Loucy (cell line): ENCODE results near the gene PHC3.
"Not testable (repeated sequence)": the region's sequence is repeated elsewhere in the genome, so short reads cannot be mapped to it uniquely, and the experiment has no call there.

Experiments used
- H2AFZ ChIP-seq: fragments of 200-600 bp; sonication (generic); 2 replicates; pipeline ENCODE4 v1.6.0; 2016; ENCODE audit warnings: antibody characterized with exemption, mild to moderate bottlenecking, low read length, moderate library complexity
- H3F3A ChIP-seq: fragments of 200-600 bp; 2 replicates; pipeline ENCODE4 v1.6.0; 2016; ENCODE audit warnings: antibody characterized with exemption, low read depth, mild to moderate bottlenecking
- H3K27me3 ChIP-seq: fragments of 200-600 bp; sonication (generic); 2 replicates; pipeline ENCODE4 v1.6.1; 2014; ENCODE audit warnings: low read length, mild to moderate bottlenecking; ENCODE audit not compliant: insufficient read depth, poor library complexity, severe bottlenecking
- H3K36me3 ChIP-seq: fragments of 200-600 bp; sonication (generic); 2 replicates; pipeline ENCODE4 v1.6.1; 2016; ENCODE audit warnings: low read length; ENCODE audit not compliant: insufficient read depth
- H3K4me1 ChIP-seq: fragments of 200-600 bp; sonication (generic); 2 replicates; pipeline ENCODE4 v1.5.1; 2014; ENCODE audit warnings: low read length, mild to moderate bottlenecking; ENCODE audit not compliant: insufficient read depth, poor library complexity, severe bottlenecking
- H3K4me2 ChIP-seq: fragments of 200-600 bp; sonication (generic); 2 replicates; pipeline ENCODE4 v1.6.0; 2014; ENCODE audit warnings: antibody characterized with exemption, low read length, low read depth, mild to moderate bottlenecking; ENCODE audit not compliant: poor library complexity, severe bottlenecking
- H3K4me3 ChIP-seq: fragments of 200-600 bp; sonication (generic); 2 replicates; pipeline ENCODE4 v1.5.1; 2014; ENCODE audit warnings: low read length, mild to moderate bottlenecking, mixed read lengths; ENCODE audit not compliant: poor library complexity, severe bottlenecking
- H3K79me2 ChIP-seq: fragments of 200-600 bp; sonication (generic); 2 replicates; pipeline ENCODE4 v1.6.1; 2014; ENCODE audit warnings: low read length; ENCODE audit not compliant: insufficient read depth
- H3K9ac ChIP-seq: fragments of 200-600 bp; sonication (generic); 2 replicates; pipeline ENCODE4 v1.6.0; 2014; ENCODE audit warnings: mild to moderate bottlenecking, low read depth, low read length, moderate library complexity; ENCODE audit not compliant: poor library complexity, severe bottlenecking
- H3K9me2 ChIP-seq: fragments of 200-600 bp; sonication (generic); replicated peaks from 2 replicates; pipeline ENCODE4 v1.6.1; 2016; ENCODE audit warnings: low read depth, low read length, mixed read lengths
- H3K9me3 ChIP-seq: fragments of 200-600 bp; sonication (generic); 2 replicates; pipeline ENCODE4 v1.6.1; 2014; ENCODE audit warnings: mild to moderate bottlenecking, antibody characterized with exemption, low read length, low read depth; ENCODE audit not compliant: insufficient read depth
- H4K20me1 ChIP-seq: fragments of 200-600 bp; sonication (generic); 2 replicates; pipeline ENCODE4 v1.6.0; 2014; ENCODE audit warnings: antibody characterized with exemption, low read length, mild to moderate bottlenecking; ENCODE audit not compliant: insufficient read depth, poor library complexity, severe bottlenecking
- EZH2phosphoT487 ChIP-seq: fragments of 200-600 bp; IDR thresholded peaks from 2 replicates; pipeline ENCODE4 v1.6.1; 2018; ENCODE audit warnings: antibody characterized with exemption, mild to moderate bottlenecking, moderate library complexity, borderline replicate concordance
- TF ChIP-seq, protein P1 (sequence below): fragments of 200-600 bp; sonication (generic); conservative IDR thresholded peaks from 2 replicates; pipeline ENCODE4 v1.5.1; 2014; ENCODE audit warnings: mild to moderate bottlenecking, antibody characterized with exemption, low read length

The PHC3 gene

DNA sequence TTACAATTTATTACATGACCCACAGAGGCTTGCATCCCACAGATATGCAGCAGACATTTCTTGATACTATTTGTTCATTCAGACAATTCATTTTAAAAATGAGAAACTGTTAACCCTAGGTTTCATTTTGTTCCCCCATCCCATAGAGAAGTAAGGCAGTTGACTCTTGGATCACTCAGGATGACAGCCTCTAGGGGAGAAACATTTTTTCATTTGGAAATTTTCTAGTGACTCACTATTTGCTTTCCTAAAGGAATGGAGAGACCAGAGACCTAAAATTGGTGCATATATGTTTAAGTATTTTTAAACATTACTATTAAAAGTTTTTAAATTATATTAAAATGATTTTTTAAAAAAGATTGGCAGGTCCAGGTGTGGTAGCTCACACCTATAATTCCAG lies 19.5 kb upstream of the PHC3 start:
- Histone ChIP-seq H3K79me2 (no peaks in the 10 kb centered on the region), H3K36me3 (no peaks in the 10 kb centered on the region), H3K9me3 (no peaks in the 10 kb centered on the region), H3K4me3 (no peak overlapping the region), H4K20me1 (no peaks in the 10 kb centered on the region), H3K27me3 (no peaks in the 10 kb centered on the region), H3K4me1 (no peaks in the 10 kb centered on the region), H3K9me2 (no peaks in the 10 kb centered on the region), H2AFZ (no peak overlapping the region), H3F3A (no peaks in the 10 kb centered on the region), H3K9ac (no peak overlapping the region), H3K4me2 (no peak overlapping the region)
- no peak for TF ChIP-seq EZH2phosphoT487
- TF ChIP-seq, protein P1, sequence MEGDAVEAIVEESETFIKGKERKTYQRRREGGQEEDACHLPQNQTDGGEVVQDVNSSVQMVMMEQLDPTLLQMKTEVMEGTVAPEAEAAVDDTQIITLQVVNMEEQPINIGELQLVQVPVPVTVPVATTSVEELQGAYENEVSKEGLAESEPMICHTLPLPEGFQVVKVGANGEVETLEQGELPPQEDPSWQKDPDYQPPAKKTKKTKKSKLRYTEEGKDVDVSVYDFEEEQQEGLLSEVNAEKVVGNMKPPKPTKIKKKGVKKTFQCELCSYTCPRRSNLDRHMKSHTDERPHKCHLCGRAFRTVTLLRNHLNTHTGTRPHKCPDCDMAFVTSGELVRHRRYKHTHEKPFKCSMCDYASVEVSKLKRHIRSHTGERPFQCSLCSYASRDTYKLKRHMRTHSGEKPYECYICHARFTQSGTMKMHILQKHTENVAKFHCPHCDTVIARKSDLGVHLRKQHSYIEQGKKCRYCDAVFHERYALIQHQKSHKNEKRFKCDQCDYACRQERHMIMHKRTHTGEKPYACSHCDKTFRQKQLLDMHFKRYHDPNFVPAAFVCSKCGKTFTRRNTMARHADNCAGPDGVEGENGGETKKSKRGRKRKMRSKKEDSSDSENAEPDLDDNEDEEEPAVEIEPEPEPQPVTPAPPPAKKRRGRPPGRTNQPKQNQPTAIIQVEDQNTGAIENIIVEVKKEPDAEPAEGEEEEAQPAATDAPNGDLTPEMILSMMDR, result no peak

GRCh38 chr3:170196833-170197232 lies 15.3 kb upstream of the PHC3 start:
- H3K4me2 ChIP-seq, result no peak overlapping the region
- TF ChIP-seq EZH2phosphoT487, result no peak
- TF ChIP-seq, protein P1, result no peak

GRCh38 chr3:170195759-170196158 lies 14.2 kb upstream of the PHC3 start:
- H3K4me2 ChIP-seq, H3F3A ChIP-seq, H3K79me2 ChIP-seq, H3K9ac ChIP-seq, H3K4me1 ChIP-seq, H3K9me3 ChIP-seq, H2AFZ ChIP-seq, H3K4me3 ChIP-seq, H4K20me1 ChIP-seq, H3K9me2 ChIP-seq, H3K36me3 ChIP-seq, H3K27me3 ChIP-seq: not testable (repeated sequence)

More at GRCh38 chr3:170196833-170197232, 15.3 kb upstream of the PHC3 start:
- no peak overlapping the region; the same call in 1 of the 2 replicates for H2AFZ ChIP-seq
- H3K9me2 ChIP-seq, result no peaks in the 10 kb centered on the region
- H3K27me3 ChIP-seq, result no peaks in the 10 kb centered on the region
- H3K9ac ChIP-seq, result no peak overlapping the region
- no peaks in the 10 kb centered on the region for H3K36me3 ChIP-seq
- H4K20me1 ChIP-seq, result no peaks in the 10 kb centered on the region
- H3K9me3 ChIP-seq, result no peaks in the 10 kb centered on the region
- no peaks in the 10 kb centered on the region for H3F3A ChIP-seq
- H3K4me3 ChIP-seq, result no peak overlapping the region
- no peaks in the 10 kb centered on the region for H3K79me2 ChIP-seq
- H3K4me1 ChIP-seq, result no peaks in the 10 kb centered on the region

GRCh38 chr3:170189398-170190256 lies 8.1 kb upstream of the PHC3 start:
- no peak overlapping the region for H3K9ac ChIP-seq
- no peaks in the 10 kb centered on the region for H3K79me2 ChIP-seq
- H3K9me2 ChIP-seq, result no peaks in the 10 kb centered on the region
- TF ChIP-seq EZH2phosphoT487, result no peak
- TF ChIP-seq, protein P1, result no peak
- H3K9me3 ChIP-seq, result no peaks in the 10 kb centered on the region
- no peaks in the 10 kb centered on the region for H3K36me3 ChIP-seq
- H4K20me1 ChIP-seq, result no peaks in the 10 kb centered on the region
- peak overlapping the region; percentile 88 for H2AFZ ChIP-seq
- H3K27me3 ChIP-seq, result no peaks in the 10 kb centered on the region
- peak overlapping the region; percentile 47 for H3K4me3 ChIP-seq
- H3K4me2 ChIP-seq, result peak overlapping the region; percentile 56
- H3F3A ChIP-seq, result no peaks in the 10 kb centered on the region
- H3K4me1 ChIP-seq, result peaks cover 5% of the 10 kb centered on the region
